Suprapubic skin (tissue), 4 donors: ENCODE results near the gene SEC22A. TPM values are rescaled to one million over a fixed set of nuclear protein-coding genes. Genes with fewer than 3 reads are reported as not detected.

Experiments used
- DNase-seq, 2 donors: peaks; one replicate each; pipeline ENCODE4 v3.0.0-alpha.2; 2019; ENCODE audit warnings: low spot score in 2 of 2
- H3K27ac ChIP-seq: fragments of 200-600 bp; sonication (generic); one replicate; pipeline ENCODE4 v1.5.1; 2019
- H3K27me3 ChIP-seq: fragments of 200-600 bp; sonication (generic); one replicate; pipeline ENCODE4 v1.5.1; 2019
- H3K36me3 ChIP-seq: fragments of 200-600 bp; sonication (generic); one replicate; pipeline ENCODE4 v1.5.1; 2019
- H3K4me1 ChIP-seq: fragments of 200-600 bp; sonication (generic); one replicate; pipeline ENCODE4 v1.5.1; 2019
- H3K4me3 ChIP-seq: fragments of 200-600 bp; sonication (generic); one replicate; pipeline ENCODE4 v1.5.1; 2019; ENCODE audit warnings: mild to moderate bottlenecking
- H3K9me3 ChIP-seq: fragments of 200-600 bp; sonication (generic); one replicate; pipeline ENCODE4 v1.5.1; 2019
- CTCF ChIP-seq, 2 donors: fragments of 200-600 bp in 1 of 2; fragments of 450-650 bp in 1 of 2; sonication (generic) in 1 of 2; IDR thresholded peaks; one replicate each; pipeline ENCODE4 v1.5.1; 2016 to 2019; ENCODE audit warnings: antibody characterized with exemption in 2 of 2, mild to moderate bottlenecking in 1 of 2, moderate library complexity in 1 of 2
- EP300 ChIP-seq: sonication (generic); formaldehyde crosslinking; IDR thresholded peaks from one replicate; pipeline ENCODE4 v1.6.1; 2017; ENCODE audit warnings: antibody characterized with exemption
- POLR2A ChIP-seq, 2 donors: fragments of 450-650 bp; IDR thresholded peaks; one replicate each; pipeline ENCODE4 v1.6.1; 2017; ENCODE audit warnings: antibody characterized with exemption in 2 of 2, mild to moderate bottlenecking in 2 of 2, moderate library complexity in 2 of 2
- POLR2AphosphoS5 ChIP-seq, 3 donors: sonication (generic); formaldehyde crosslinking; IDR thresholded peaks; one replicate each; pipeline ENCODE4 v1.6.1; 2017; ENCODE audit warnings: antibody characterized with exemption in 3 of 3
- WGBS: methylation state at CpG from one replicate; pipeline ENCODE4 v1.1.5; 2018; 5-methylcytosine and 5-hydroxymethylcytosine counted together
- total RNA-seq, 4 donors: library from RNA; depleted of rRNA; stranded (reverse); fragments of >200 nt; gene quantifications; one replicate each; pipeline ENCODE4 v1.1.0, GENCODE V29; 2016

SEC22A gene
- total RNA-seq, 4 donors from 2014 or later, result 20.1 to 43.1 (median 28.7) TPM

- 63% methylated on average over 5 of the region's 5 CpGs for WGBS
- Histone ChIP-seq H3K4me3 (no peak overlapping the region), H3K4me1 (peaks cover 7% of the 10 kb centered on the region), H3K9me3 (no peaks in the 10 kb centered on the region), H3K36me3 (no peaks in the 10 kb centered on the region), H3K27ac (peak overlapping the region; percentile 13), H3K27me3 (no peaks in the 10 kb centered on the region)
- TF ChIP-seq EP300, result no peak
- no peak for TF ChIP-seq CTCF (IDR thresholded peaks at IDR 0.05)
- TF ChIP-seq POLR2A (IDR thresholded peaks at IDR 0.05), result no peak
- no peak for TF ChIP-seq POLR2AphosphoS5 (IDR thresholded peaks at IDR 0.05)
- peak; percentile 79 to 82 for DNase-seq
Observed at GRCh38 chr3:123271466-123272159, 69.9 kb downstream of the SEC22A start.

GRCh38 chr3:123272547-123272946 lies 70.8 kb downstream of the SEC22A start:
- Histone ChIP-seq H3K4me1 (peaks cover 7% of the 10 kb centered on the region), H3K4me3 (no peak overlapping the region), H3K9me3 (no peaks in the 10 kb centered on the region), H3K27me3 (no peaks in the 10 kb centered on the region), H3K36me3 (no peaks in the 10 kb centered on the region), H3K27ac (no peak overlapping the region)
- 91% methylated on average over 2 of the region's 2 CpGs for WGBS
- TF ChIP-seq POLR2AphosphoS5 (IDR thresholded peaks at IDR 0.05) (no peak), CTCF (IDR thresholded peaks at IDR 0.05) (no peak), EP300 (no peak), POLR2A (IDR thresholded peaks at IDR 0.05) (no peak)
- DNase-seq, result no peak

GRCh38 chr3:123275691-123276090 lies 73.9 kb downstream of the SEC22A start:
- DNase-seq, result no peak
- Histone ChIP-seq H3K27me3 (no peaks in the 10 kb centered on the region), H3K9me3 (no peaks in the 10 kb centered on the region), H3K4me1 (peaks cover 7% of the 10 kb centered on the region), H3K27ac (no peak overlapping the region), H3K36me3 (no peaks in the 10 kb centered on the region), H3K4me3 (no peak overlapping the region)
- 78% methylated on average over 3 of the region's 3 CpGs for WGBS
- no peak for TF ChIP-seq CTCF (IDR thresholded peaks at IDR 0.05)
- no peak for TF ChIP-seq EP300
- TF ChIP-seq POLR2AphosphoS5 (IDR thresholded peaks at IDR 0.05), result no peak
- no peak for TF ChIP-seq POLR2A (IDR thresholded peaks at IDR 0.05)

GRCh38 chr3:123276346-123277006 lies 74.7 kb downstream of the SEC22A start:
- no peaks in the 10 kb centered on the region for H3K9me3 ChIP-seq
- 85% methylated on average over 10 of the region's 10 CpGs for WGBS
- no peak for TF ChIP-seq CTCF (IDR thresholded peaks at IDR 0.05)
- no peak for TF ChIP-seq EP300
- TF ChIP-seq POLR2AphosphoS5 (IDR thresholded peaks at IDR 0.05), result no peak
- TF ChIP-seq POLR2A (IDR thresholded peaks at IDR 0.05), result no peak

GRCh38 chr3:123277106-123277505 lies 75.4 kb downstream of the SEC22A start:
- TF ChIP-seq POLR2AphosphoS5 (IDR thresholded peaks at IDR 0.05) (no peak), CTCF (IDR thresholded peaks at IDR 0.05) (no peak), EP300 (no peak), POLR2A (IDR thresholded peaks at IDR 0.05) (no peak)
- Histone ChIP-seq H3K4me1 (peaks cover 7% of the 10 kb centered on the region), H3K27ac (no peak overlapping the region), H3K9me3 (no peaks in the 10 kb centered on the region), H3K27me3 (no peaks in the 10 kb centered on the region), H3K4me3 (no peak overlapping the region), H3K36me3 (no peaks in the 10 kb centered on the region)
- no peak for DNase-seq
- WGBS, result 94% methylated on average over 6 of the region's 6 CpGs

More at GRCh38 chr3:123276346-123277006, 74.7 kb downstream of the SEC22A start:
- Histone ChIP-seq H3K4me1 (peaks cover 7% of the 10 kb centered on the region), H3K27ac (no peak overlapping the region), H3K36me3 (no peaks in the 10 kb centered on the region), H3K4me3 (no peak overlapping the region), H3K27me3 (no peaks in the 10 kb centered on the region)
- no peak for DNase-seq
